ENCODE results near the gene CWC22.

CWC22 gene

DNA sequence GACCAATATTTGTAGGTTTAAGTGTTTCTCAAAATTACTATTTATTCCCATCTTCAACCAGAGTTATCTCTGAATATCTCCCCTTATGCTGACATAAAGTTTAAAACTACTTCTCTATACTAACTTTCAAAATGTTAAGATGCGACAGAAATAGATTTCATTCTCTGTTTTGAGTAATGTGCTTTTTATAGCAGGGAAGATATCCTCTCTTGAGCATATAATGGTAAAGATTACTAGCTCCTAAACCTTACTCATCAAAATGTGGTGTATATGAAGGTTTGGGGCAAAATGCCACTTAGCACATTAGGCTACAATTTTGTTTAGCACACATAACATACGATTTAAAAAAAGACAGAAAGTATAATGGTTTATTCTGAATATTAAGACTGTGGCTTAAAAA is 54.4 kb downstream of the CWC22 start:
- H2BK5ac ChIP-seq (ENCODE audit: low read length), result no peak overlapping the region
- no peaks in the 10 kb centered on the region for H3K79me1 ChIP-seq (ENCODE audit: low read depth, low read length)
- H4K8ac ChIP-seq (ENCODE audit: low read depth, low read length), result no peak overlapping the region
- WGBS, 2 donors (ENCODE audit: extremely low coverage in 2 of 2, insufficient read length in 2 of 2, insufficient replicate concordance in 1 of 2), result no CpG with 5 or more reads among the region's 2 CpGs
- H3K9me3 ChIP-seq (replicated peaks in 1 of 2; ENCODE audit: control insufficient read depth in 2 of 2, insufficient read depth in 1 of 2, low read depth in 1 of 2, low read length in 2 of 2), result no peaks in the 10 kb centered on the region
- H2AK5ac ChIP-seq (ENCODE audit: low read depth, low read length), result no peak overlapping the region
- peaks cover 11 to 79% of the 10 kb centered on the region in 2 donors for H3K36me3 ChIP-seq (replicated peaks in 1 of 2; ENCODE audit: control insufficient read depth in 2 of 2, insufficient read depth in 2 of 2, low read length in 2 of 2)
- no peak overlapping the region for H3K23ac ChIP-seq (ENCODE audit: low read depth, low read length, poor library complexity)
- H3K4me3 ChIP-seq (ENCODE audit: low read length in 2 of 2), result no peak overlapping the region
- H3K4me2 ChIP-seq (ENCODE audit: insufficient read depth, low read length, poor library complexity, severe bottlenecking), result no peak overlapping the region
- no peak overlapping the region for H3K27ac ChIP-seq (replicated peaks; ENCODE audit: low read length)
- H3K18ac ChIP-seq (ENCODE audit: low read length), result no peak overlapping the region
- no peaks in the 10 kb centered on the region for H3K4me1 ChIP-seq (ENCODE audit: control insufficient read depth in 2 of 2, insufficient read depth in 1 of 2, low read depth in 1 of 2, low read length in 2 of 2)
- no peak overlapping the region for H2BK120ac ChIP-seq (ENCODE audit: low read depth, low read length)
- no peak overlapping the region for H3K4ac ChIP-seq (ENCODE audit: low read length)
- H2BK12ac ChIP-seq (ENCODE audit: low read length), result no peak overlapping the region
- no peak overlapping the region for H4K91ac ChIP-seq (ENCODE audit: low read depth, low read length, poor library complexity)
- no peak overlapping the region for H3K9ac ChIP-seq (ENCODE audit: low read depth, low read length, poor library complexity)
- H3K27me3 ChIP-seq (ENCODE audit: control insufficient read depth in 3 of 3, insufficient read depth in 3 of 3, low read depth in 1 of 3, low read length in 3 of 3), result no peaks in the 10 kb centered on the region
- H2AFZ ChIP-seq (ENCODE audit: low read length), result no peak overlapping the region
- no peak overlapping the region for H3K14ac ChIP-seq (ENCODE audit: low read length)
- no peak for DNase-seq (ENCODE audit: low spot score)
- no peak overlapping the region for H2BK15ac ChIP-seq (ENCODE audit: low read length)

DNA sequence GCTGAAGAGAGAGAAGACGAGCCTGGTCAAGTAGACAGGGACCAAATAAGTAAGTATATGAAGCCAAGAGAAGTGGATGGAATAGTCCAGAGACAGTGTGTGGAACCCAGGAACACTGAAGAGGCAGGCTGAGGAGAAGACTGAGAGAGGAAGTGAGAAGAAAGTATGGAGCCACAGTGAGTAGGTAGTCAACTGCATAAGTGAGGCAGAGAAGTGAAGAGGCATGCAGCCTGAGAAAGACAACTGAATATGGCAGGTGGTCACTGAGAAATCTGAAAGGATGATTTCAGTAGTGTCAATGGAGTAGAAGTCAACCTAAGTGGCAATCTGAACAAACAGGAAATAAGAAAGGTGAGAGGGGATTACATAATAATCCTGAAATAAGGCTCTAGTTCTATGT is 55.4 kb downstream of the CWC22 start:
- Histone ChIP-seq H3K9me3 (replicated peaks in 1 of 2; ENCODE audit: control insufficient read depth in 2 of 2, insufficient read depth in 1 of 2, low read depth in 1 of 2, low read length in 2 of 2) (no peaks in the 10 kb centered on the region), H3K36me3 (replicated peaks in 1 of 2; ENCODE audit: control insufficient read depth in 2 of 2, insufficient read depth in 2 of 2, low read length in 2 of 2) (peaks cover 11 to 88% of the 10 kb centered on the region in 2 donors), H3K18ac (ENCODE audit: low read length) (no peak overlapping the region), H3K4me3 (ENCODE audit: low read length in 2 of 2) (no peak overlapping the region), H3K27ac (replicated peaks; ENCODE audit: low read length) (no peak overlapping the region), H2AK5ac (ENCODE audit: low read depth, low read length) (no peak overlapping the region), H3K4ac (ENCODE audit: low read length) (no peak overlapping the region), H2BK12ac (ENCODE audit: low read length) (no peak overlapping the region), H3K23ac (ENCODE audit: low read depth, low read length, poor library complexity) (no peak overlapping the region), H3K4me2 (ENCODE audit: insufficient read depth, low read length, poor library complexity, severe bottlenecking) (no peak overlapping the region), H2AFZ (ENCODE audit: low read length) (no peak overlapping the region), H3K79me1 (ENCODE audit: low read depth, low read length) (no peaks in the 10 kb centered on the region), H3K27me3 (ENCODE audit: control insufficient read depth in 3 of 3, insufficient read depth in 3 of 3, low read depth in 1 of 3, low read length in 3 of 3) (no peaks in the 10 kb centered on the region), H2BK120ac (ENCODE audit: low read depth, low read length) (no peak overlapping the region), H3K14ac (ENCODE audit: low read length) (no peak overlapping the region), H3K9ac (ENCODE audit: low read depth, low read length, poor library complexity) (no peak overlapping the region), H3K4me1 (ENCODE audit: control insufficient read depth in 2 of 2, insufficient read depth in 1 of 2, low read depth in 1 of 2, low read length in 2 of 2) (no peaks in the 10 kb centered on the region), H2BK15ac (ENCODE audit: low read length) (no peak overlapping the region), H2BK5ac (ENCODE audit: low read length) (no peak overlapping the region), H4K8ac (ENCODE audit: low read depth, low read length) (peak overlapping the region; percentile 3), H4K91ac (ENCODE audit: low read depth, low read length, poor library complexity) (no peak overlapping the region)
- no peak for DNase-seq (ENCODE audit: low spot score)
- WGBS, 2 donors (ENCODE audit: extremely low coverage in 2 of 2, insufficient read length in 2 of 2, insufficient replicate concordance in 1 of 2), result no CpG with 5 or more reads among the region's 1 CpG

DNA sequence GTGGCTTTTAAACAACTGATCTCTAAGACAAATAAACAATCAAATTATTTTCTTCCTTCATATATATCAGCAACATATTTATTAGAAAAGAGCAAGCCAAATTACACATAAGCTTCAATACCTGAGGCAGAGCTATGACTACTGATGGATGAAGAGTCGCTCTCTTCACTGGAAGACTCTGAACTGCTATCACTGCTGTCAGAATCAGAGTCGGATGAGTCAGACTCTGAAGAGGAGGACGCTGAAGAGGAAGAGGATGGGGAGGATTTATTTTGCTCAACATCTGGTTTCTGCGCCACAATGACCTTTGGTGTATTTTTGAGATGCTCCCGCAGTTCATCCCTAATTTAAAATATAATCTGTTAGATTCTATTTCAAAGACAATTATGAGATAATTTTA is 56.7 kb downstream of the CWC22 start:
- Histone ChIP-seq H3K36me3 (replicated peaks in 1 of 2; ENCODE audit: control insufficient read depth in 2 of 2, insufficient read depth in 2 of 2, low read length in 2 of 2) (peaks cover 11 to 97% of the 10 kb centered on the region in 2 donors), H3K9ac (ENCODE audit: low read depth, low read length, poor library complexity) (no peak overlapping the region), H3K14ac (ENCODE audit: low read length) (no peak overlapping the region), H3K27me3 (ENCODE audit: control insufficient read depth in 3 of 3, insufficient read depth in 3 of 3, low read depth in 1 of 3, low read length in 3 of 3) (no peaks in the 10 kb centered on the region), H2BK5ac (ENCODE audit: low read length) (no peak overlapping the region), H2AFZ (ENCODE audit: low read length) (no peak overlapping the region), H3K4ac (ENCODE audit: low read length) (no peak overlapping the region), H3K4me3 (ENCODE audit: low read length in 2 of 2) (no peak overlapping the region), H2BK12ac (ENCODE audit: low read length) (no peak overlapping the region), H3K4me1 (ENCODE audit: control insufficient read depth in 2 of 2, insufficient read depth in 1 of 2, low read depth in 1 of 2, low read length in 2 of 2) (no peaks in the 10 kb centered on the region), H3K27ac (replicated peaks; ENCODE audit: low read length) (no peak overlapping the region), H2BK120ac (ENCODE audit: low read depth, low read length) (no peak overlapping the region), H4K8ac (ENCODE audit: low read depth, low read length) (no peak overlapping the region), H2AK5ac (ENCODE audit: low read depth, low read length) (no peak overlapping the region), H3K4me2 (ENCODE audit: insufficient read depth, low read length, poor library complexity, severe bottlenecking) (no peak overlapping the region), H3K79me1 (ENCODE audit: low read depth, low read length) (no peaks in the 10 kb centered on the region), H3K23ac (ENCODE audit: low read depth, low read length, poor library complexity) (no peak overlapping the region), H2BK15ac (ENCODE audit: low read length) (no peak overlapping the region), H3K9me3 (replicated peaks in 1 of 2; ENCODE audit: control insufficient read depth in 2 of 2, insufficient read depth in 1 of 2, low read depth in 1 of 2, low read length in 2 of 2) (no peaks in the 10 kb centered on the region), H3K18ac (ENCODE audit: low read length) (no peak overlapping the region), H4K91ac (ENCODE audit: low read depth, low read length, poor library complexity) (no peak overlapping the region)
- DNase-seq (ENCODE audit: low spot score), result no peak
- WGBS, 2 donors (ENCODE audit: extremely low coverage in 2 of 2, insufficient read length in 2 of 2, insufficient replicate concordance in 1 of 2), result no CpG with 5 or more reads among the region's 5 CpGs

- no peak overlapping the region for H3K4me2 ChIP-seq (ENCODE audit: insufficient read depth, low read length, poor library complexity, severe bottlenecking)
- H2BK120ac ChIP-seq (ENCODE audit: low read depth, low read length), result no peak overlapping the region
- no peak overlapping the region for H4K91ac ChIP-seq (ENCODE audit: low read depth, low read length, poor library complexity)
- no peak overlapping the region for H2BK5ac ChIP-seq (ENCODE audit: low read length)
- no peak overlapping the region for H3K9ac ChIP-seq (ENCODE audit: low read depth, low read length, poor library complexity)
- no peaks in the 10 kb centered on the region for H3K4me1 ChIP-seq (ENCODE audit: control insufficient read depth in 2 of 2, insufficient read depth in 1 of 2, low read depth in 1 of 2, low read length in 2 of 2)
- no peak overlapping the region for H3K4ac ChIP-seq (ENCODE audit: low read length)
- no peak for DNase-seq (ENCODE audit: low spot score)
- WGBS, 2 donors (ENCODE audit: extremely low coverage in 2 of 2, insufficient read length in 2 of 2, insufficient replicate concordance in 1 of 2), result no CpG with 5 or more reads among the region's 3 CpGs
- H2BK15ac ChIP-seq (ENCODE audit: low read length), result no peak overlapping the region
- H3K18ac ChIP-seq (ENCODE audit: low read length), result no peak overlapping the region
- no peak overlapping the region for H3K27ac ChIP-seq (replicated peaks; ENCODE audit: low read length)
- H2AK5ac ChIP-seq (ENCODE audit: low read depth, low read length), result no peak overlapping the region
- H3K36me3 ChIP-seq (replicated peaks in 1 of 2; ENCODE audit: control insufficient read depth in 2 of 2, insufficient read depth in 2 of 2, low read length in 2 of 2), result peaks cover 11 to 97% of the 10 kb centered on the region in 2 donors
- no peaks in the 10 kb centered on the region for H3K79me1 ChIP-seq (ENCODE audit: low read depth, low read length)
- no peaks in the 10 kb centered on the region for H3K27me3 ChIP-seq (ENCODE audit: control insufficient read depth in 3 of 3, insufficient read depth in 3 of 3, low read depth in 1 of 3, low read length in 3 of 3)
- no peak overlapping the region for H2AFZ ChIP-seq (ENCODE audit: low read length)
- no peak overlapping the region for H3K23ac ChIP-seq (ENCODE audit: low read depth, low read length, poor library complexity)
- no peak overlapping the region for H4K8ac ChIP-seq (ENCODE audit: low read depth, low read length)
- H3K14ac ChIP-seq (ENCODE audit: low read length), result no peak overlapping the region
- H3K9me3 ChIP-seq (replicated peaks in 1 of 2; ENCODE audit: control insufficient read depth in 2 of 2, insufficient read depth in 1 of 2, low read depth in 1 of 2, low read length in 2 of 2), result no peaks in the 10 kb centered on the region
- H2BK12ac ChIP-seq (ENCODE audit: low read length), result no peak overlapping the region
- no peak overlapping the region for H3K4me3 ChIP-seq (ENCODE audit: low read length in 2 of 2)
Observed at GRCh38 chr2:179949438-179949837, 57.7 kb downstream of the CWC22 start.

Data from neuronal stem cell (in vitro differentiated cells).